DMS153 treated with DMSO at 0.1 percent for 48 hours (cell line): ENCODE results near the gene CES2.
"Not testable (repeated sequence)": the region's sequence is repeated elsewhere in the genome, so short reads cannot be mapped to it uniquely, and the experiment has no call there.

Source experiments
- DNase-seq: peaks from one replicate; lab custom pipeline; 2025; ENCODE audit not compliant: unreplicated experiment; lab: John Stamatoyannopoulos, UW

Gene CES2

GRCh38 chr16:66934138-66934838, 1.0 kb upstream of the CES2 start, which contains the start of gene CIAO2B:
Gene CIAO2B (minus strand): TSS chr16:66934402. CDS start chr16:66934364, 38 bp downstream.
- DNase-seq: peak; percentile 50

DNA sequence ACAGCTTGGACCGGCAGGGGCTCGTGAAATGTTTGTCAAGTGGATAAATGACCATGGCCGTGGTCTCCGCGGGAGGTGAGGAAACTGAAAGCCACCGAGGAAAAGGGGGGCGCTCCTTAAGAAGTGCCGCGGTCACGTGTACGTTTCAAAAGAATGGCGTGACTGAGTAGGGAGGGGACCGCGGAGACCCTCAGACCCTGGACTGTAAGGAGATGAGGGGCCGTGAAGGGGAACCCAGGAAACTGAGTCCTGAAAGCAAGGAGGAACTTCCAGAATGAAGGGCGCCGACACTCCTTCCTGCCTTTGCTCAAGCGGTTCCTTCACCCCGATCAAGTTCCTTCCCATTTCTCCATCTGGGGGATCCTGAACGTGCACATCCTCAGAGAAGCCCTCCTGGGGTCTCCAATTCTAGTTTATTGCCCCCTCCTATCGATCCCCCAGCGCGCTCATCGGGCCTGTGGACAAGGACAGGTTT, 440 bp upstream of the CES2 start:
- not testable (repeated sequence) for DNase-seq

DNA sequence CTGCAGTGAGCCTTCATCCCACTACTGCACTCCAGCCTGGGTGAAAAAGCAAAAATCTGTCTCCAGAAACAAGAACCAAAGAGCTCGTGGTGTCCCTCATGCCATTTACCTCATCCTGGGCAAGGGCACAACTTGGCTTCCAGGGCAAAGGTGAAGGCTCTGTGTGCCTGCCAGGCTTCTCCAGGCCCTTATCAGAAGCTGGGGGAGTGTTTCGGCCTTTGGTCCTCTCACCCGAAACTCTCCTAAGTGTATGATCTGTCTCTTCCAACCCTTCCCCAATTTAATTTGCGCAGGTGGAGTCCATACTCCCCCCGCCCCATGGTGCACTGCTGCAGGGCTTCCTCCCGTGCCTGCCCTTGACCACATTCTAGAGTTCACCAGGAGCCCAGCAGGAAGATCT, 1.1 kb downstream of the CES2 start:
- DNase-seq: no peak

GRCh38 chr16:66936889-66937554, 1.7 kb downstream of the CES2 start:
- DNase-seq: no peak

DNA sequence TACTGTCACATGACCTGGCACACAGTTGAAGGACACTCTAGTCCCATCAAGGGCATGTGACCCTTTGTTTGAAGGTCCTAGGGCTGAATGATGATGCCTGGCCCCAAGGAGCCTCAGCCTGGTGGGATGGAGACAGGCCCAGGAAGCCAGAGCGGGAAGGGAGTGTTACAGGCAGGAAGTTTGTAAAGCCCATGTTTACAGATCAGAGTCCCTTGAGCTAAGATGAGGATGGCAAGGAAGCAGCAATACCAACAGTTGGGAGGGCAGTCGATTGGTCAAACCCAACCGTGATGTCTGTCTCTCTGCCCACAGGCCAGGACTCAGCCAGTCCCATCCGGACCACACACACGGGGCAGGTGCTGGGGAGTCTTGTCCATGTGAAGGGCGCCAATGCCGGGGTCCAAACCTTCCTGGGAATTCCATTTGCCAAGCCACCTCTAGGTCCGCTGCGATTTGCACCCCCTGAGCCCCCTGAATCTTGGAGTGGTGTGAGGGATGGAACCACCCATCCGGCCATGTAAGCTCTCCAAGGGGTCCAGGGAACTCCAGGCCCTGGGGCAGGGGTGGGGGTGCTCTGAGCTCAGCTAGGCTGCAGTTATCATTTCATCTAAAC, 2.5 kb downstream of the CES2 start:
- no peak for DNase-seq

- no peak for DNase-seq
Measured at GRCh38 chr16:66939366-66939765, 4.0 kb downstream of the CES2 start.

DNA sequence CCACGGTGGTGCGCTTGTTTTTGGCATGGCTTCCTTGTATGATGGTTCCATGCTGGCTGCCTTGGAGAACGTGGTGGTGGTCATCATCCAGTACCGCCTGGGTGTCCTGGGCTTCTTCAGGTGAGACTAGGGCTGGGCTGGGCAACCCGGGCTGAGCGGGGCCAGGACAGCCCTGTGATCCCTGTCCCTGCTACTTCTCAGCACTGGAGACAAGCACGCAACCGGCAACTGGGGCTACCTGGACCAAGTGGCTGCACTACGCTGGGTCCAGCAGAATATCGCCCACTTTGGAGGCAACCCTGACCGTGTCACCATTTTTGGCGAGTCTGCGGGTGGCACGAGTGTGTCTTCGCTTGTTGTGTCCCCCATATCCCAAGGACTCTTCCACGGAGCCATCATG, 4.9 kb downstream of the CES2 start:
- no peak for DNase-seq

DNA sequence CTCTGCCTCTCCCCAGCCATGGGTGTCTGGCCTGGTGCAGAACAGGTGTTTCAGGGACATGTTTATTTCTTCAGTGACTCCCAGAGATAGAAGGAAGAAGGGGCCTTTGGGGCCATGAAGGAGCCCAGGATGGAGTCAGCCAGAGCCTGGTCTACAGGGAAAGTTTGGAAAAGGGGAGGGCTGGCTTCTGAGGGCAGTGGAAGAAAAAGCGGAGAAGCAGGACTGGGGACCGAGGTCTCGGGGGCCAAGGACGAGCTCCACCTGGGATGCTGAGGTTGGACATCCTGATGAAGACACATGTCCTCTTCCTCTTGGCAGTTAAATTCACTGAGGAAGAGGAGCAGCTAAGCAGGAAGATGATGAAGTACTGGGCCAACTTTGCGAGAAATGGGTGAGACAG, 7.7 kb downstream of the CES2 start:
- DNase-seq: no peak

DNA sequence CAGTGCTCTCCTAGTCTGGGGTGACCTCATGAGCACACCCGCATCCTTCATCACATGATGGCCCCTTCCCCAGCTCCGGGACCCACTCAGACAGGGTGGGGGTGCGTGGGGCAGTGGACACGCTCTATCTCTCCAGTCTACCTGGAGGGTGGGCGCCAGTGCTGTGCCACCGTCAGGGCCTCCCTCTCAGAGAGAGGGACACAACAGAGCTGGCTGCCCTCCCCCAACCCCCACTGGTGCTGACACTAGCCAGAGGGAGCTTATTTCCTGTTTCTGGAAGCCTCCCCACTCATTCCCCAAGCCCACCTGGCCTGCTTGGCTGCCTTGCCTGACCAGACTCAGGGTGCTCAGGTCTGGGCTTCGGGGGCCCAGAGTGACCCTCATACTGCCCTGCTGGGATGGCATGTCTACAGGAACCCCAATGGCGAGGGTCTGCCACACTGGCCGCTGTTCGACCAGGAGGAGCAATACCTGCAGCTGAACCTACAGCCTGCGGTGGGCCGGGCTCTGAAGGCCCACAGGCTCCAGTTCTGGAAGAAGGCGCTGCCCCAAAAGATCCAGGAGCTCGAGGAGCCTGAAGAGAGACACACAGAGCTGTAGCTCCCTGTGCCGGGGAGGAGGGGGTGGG, 8.2 kb downstream of the CES2 start:
- no peak for DNase-seq

- DNase-seq: no peak
Measured at GRCh38 chr16:66944054-66944441, 8.7 kb downstream of the CES2 start.

DNA sequence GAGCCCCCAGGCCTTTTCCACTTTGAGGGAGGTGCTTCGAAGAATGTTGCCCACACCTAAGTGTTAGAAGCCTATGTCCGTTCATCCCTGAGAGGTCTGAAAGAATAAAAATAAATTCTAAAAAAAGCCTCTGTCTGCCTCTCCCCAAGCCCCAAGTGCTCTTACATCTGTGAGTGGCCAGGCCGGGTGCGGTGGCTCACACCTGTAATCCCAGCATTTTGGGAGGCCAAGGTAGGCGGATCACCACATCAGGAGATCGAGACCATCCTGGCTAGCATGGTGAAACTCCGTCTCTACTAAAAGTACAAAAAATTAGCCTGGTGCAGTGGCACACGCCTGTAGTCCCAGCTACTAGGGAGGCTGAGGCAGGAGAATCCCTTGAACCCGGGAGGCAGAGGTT, 9.7 kb downstream of the CES2 start:
- DNase-seq: not testable (repeated sequence)

GRCh38 chr16:66945939-66946338, 10.6 kb downstream of the CES2 start:
- DNase-seq: no peak

- DNase-seq: no peak
Measured at GRCh38 chr16:66946541-66946940, 11.2 kb downstream of the CES2 start.

DNA sequence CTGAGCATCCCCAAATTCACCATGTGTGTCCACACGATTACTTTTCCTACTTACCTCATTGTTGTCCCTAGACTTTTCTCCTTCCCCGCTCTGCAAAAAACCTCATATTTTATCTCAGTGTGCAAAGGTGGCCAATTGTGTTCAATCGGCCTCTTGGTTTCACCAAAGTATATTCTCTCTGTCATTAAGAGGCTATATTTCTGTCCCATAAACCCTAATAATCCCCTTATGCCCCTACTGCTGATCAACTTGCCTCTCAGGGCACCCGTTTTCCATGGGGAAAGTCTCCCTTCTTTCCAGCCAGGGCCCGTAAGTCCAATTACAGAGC, 11.6 kb downstream of the CES2 start:
- no peak for DNase-seq

GRCh38 chr16:66947302-66948065, 12.2 kb downstream of the CES2 start:
- peak; percentile 66 for DNase-seq

DNA sequence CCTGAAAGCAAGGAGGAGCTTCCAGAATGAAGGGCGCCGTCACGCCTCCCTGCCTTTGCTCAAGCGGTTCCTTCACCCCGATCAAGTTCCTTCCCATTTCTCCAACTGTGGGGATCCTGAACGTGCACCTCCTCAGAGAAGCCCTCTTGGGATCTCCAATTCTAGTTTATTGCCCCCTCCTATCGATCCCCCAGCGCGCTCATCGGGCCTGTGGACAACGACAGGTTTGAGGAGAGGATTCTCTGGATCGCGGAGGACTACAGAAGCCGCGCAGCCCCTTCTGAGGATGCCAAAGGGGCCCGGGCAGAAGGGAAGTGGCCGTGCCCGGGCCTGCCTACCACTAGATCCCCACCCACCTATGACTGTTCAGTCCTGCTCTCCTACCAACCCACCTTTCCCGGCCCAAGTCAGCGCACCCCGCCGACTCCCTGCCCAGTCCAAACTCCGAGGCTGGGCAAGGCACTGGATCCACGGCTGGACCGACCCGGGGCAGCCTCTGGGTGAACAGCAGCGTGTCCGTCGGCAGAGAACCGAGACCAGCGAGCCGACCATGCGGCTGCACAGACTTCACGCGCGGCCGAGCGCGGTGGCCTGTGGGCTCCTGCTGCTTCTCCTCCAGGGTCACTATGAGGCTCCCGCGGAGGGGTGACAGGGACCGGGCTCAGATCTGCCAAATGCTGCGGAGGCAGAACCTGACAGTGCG, 13.0 kb downstream of the CES2 start:
- DNase-seq: no peak

GRCh38 chr16:66948837-66949225, 13.5 kb downstream of the CES2 start:
- DNase-seq: no peak

- DNase-seq: no peak
Measured at GRCh38 chr16:66949472-66949871, 14.2 kb downstream of the CES2 start.

DNA sequence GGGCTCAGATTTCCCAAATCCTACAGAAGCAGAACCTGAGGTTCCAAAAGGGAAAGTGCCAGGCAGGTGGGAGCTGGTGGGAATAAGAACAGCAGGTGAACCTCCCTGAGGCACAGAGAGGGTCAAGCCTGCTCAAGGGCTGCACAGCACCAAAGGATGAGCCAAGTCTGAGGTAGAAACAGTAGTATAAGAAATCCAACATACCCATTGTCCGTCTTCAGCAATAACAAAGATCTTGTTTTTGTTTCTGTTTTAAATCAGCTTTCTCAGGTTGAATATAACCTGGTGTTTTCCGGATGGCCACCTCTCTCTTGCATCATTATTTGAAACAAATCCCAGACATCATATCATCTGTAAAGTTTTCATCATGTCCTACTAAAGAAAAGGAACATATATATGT, 15.1 kb downstream of the CES2 start:
- no peak for DNase-seq

GRCh38 chr16:66950971-66951790, 15.9 kb downstream of the CES2 start:
- no peak for DNase-seq
